AG09309 (cell line): Measurements from ENCODE around the gene TMEM150A.

ENCODE experiments used
- DNase-seq: peaks from one replicate; pipeline ENCODE4 v3.0.0-alpha.2; 2010; ENCODE audit warnings: low read depth
- H3K4me3 ChIP-seq: 2 replicates; pipeline ENCODE4 v1.5.1; 2011; ENCODE audit warnings: mild to moderate bottlenecking, low read depth, low read length, moderate library complexity; ENCODE audit not compliant: control insufficient read depth
- TF ChIP-seq, protein P1 (sequence below): IDR thresholded peaks from 2 replicates; pipeline ENCODE4 v1.5.1; 2011; ENCODE audit warnings: mild to moderate bottlenecking, low read depth, low read length, inconsistent platforms; ENCODE audit not compliant: insufficient read depth, control insufficient read depth; ENCODE audit errors: missing control alignments

The TMEM150A gene

GRCh38 chr2:85611705-85612587 is 9.4 kb upstream of the TMEM150A start, which contains the start of gene C2orf68:
Gene C2orf68 (minus strand): TSS chr2:85612066. CDS start chr2:85611984, 82 bp downstream.
- peak within 1 kb of the TSS; percentile 74 for H3K4me3 ChIP-seq
- TF ChIP-seq, protein P1, sequence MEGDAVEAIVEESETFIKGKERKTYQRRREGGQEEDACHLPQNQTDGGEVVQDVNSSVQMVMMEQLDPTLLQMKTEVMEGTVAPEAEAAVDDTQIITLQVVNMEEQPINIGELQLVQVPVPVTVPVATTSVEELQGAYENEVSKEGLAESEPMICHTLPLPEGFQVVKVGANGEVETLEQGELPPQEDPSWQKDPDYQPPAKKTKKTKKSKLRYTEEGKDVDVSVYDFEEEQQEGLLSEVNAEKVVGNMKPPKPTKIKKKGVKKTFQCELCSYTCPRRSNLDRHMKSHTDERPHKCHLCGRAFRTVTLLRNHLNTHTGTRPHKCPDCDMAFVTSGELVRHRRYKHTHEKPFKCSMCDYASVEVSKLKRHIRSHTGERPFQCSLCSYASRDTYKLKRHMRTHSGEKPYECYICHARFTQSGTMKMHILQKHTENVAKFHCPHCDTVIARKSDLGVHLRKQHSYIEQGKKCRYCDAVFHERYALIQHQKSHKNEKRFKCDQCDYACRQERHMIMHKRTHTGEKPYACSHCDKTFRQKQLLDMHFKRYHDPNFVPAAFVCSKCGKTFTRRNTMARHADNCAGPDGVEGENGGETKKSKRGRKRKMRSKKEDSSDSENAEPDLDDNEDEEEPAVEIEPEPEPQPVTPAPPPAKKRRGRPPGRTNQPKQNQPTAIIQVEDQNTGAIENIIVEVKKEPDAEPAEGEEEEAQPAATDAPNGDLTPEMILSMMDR: no peak

DNA sequence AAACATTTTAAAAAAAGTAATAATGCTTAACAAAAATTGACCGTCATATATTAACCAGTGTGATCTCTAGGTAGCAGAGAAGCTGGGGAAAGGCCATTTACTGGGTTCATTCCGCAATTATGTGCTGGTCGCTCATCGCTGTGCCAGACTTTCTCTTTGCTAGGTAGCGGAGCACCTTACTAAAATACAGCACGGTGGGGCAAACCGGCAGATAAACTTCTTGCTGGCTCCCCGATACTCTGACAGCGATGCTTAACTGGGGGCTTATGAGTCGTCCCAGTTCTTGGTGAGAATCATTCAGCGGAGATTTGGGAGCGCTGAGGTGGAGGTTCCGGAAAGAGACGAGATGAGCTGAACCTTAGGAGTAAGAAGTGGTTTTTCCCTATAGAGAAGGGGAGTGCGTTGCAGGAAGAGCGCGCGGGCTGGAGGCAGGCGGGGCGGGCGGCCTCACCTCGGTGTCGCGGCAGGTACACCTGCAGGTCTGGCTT is 8.8 kb upstream of the TMEM150A start:
- TF ChIP-seq, protein P1: no peak
- no peak for DNase-seq
- H3K4me3 ChIP-seq: peak overlapping the region; percentile 74

More at GRCh38 chr2:85611705-85612587, 9.4 kb upstream of the TMEM150A start, which contains the start of gene C2orf68:
- DNase-seq: no peak

- DNase-seq: no peak
- H3K4me3 ChIP-seq: no peak overlapping the region
- TF ChIP-seq, protein P1: no peak
Measured at GRCh38 chr2:85607268-85608215, 5.0 kb upstream of the TMEM150A start.

DNA sequence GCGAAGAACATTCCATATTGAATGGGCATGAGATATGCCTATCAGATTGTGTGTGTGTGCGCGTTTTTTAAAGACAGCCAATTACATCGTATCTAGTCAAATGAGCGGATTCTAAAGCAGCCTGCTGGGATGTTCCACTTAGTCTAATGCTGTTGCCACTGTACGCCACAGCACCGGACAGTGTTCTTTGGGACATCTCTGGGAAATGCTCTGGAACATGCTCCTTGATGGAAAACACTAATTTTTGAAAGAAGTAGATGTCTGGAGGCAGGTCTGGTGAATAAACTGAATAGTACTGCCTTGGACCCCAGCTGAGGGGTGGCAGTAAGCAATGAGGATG is 3.6 kb upstream of the TMEM150A start:
- no peak for DNase-seq
- TF ChIP-seq, protein P1: no peak
- H3K4me3 ChIP-seq: no peak overlapping the region

- TF ChIP-seq, protein P1: no peak
- H3K4me3 ChIP-seq: no peak overlapping the region
- no peak for DNase-seq
Measured at GRCh38 chr2:85605406-85606115, 3.1 kb upstream of the TMEM150A start.
